ENCODE results near the gene POMGNT1.

Gene POMGNT1

DNA sequence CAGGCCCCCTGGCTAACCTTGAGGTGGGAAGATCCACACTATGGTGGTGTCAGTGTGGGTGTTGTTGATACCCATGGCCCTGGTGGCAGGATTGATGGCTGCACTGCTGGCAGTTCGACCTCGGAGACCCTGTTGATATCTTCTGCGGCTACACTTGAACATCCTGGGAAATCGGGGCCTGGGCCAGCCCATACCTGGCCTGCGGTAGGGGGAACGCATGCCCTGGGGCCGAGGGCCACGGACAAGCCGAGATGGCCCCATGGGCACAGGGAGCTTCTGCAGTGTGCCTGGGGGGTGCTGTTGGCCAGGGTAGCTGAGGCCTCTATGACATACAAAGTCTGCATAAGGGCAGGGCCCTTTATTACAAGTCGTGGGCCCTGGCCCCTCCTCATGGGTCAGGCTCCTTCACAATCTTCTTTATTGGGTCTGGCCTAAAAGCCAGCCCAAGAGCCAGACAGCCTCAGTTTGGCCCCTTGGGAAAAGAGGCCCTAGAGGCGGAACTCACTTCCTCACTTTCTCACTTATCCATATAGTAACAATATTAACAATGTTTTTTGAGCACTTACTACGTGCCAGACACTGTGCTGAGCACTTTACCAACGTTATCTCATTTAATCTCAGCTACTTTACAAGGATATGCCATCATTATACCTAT, 21.9 kb downstream of the POMGNT1 start, which contains the start of gene P3R3URF:
Gene P3R3URF, minus strand, starts transcription at position 278 of the 655 bp plus-strand sequence. Its CDS starts 17 bp downstream, at position 261.
- Histone ChIP-seq H3K4me3 (ENCODE audit: low read depth, low read length) (no peak within 1 kb of the TSS), H3K36me3 (replicated peaks) (no peaks in the 10 kb centered on the region), H3K27me3 (replicated peaks) (no peaks in the 10 kb centered on the region), H3K27ac (no peak within 1 kb of the TSS)
- TF ChIP-seq CTCF (IDR thresholded peaks at IDR 0.05; ENCODE audit: low read depth, low read length, missing control alignments) = no peak
- in situ Hi-C loops (cut with HindIII; ENCODE audit: low pct_ligation_motif_present, low sequenced_read_pairs) = no loop called here
- no peak for DNase-seq

DNA sequence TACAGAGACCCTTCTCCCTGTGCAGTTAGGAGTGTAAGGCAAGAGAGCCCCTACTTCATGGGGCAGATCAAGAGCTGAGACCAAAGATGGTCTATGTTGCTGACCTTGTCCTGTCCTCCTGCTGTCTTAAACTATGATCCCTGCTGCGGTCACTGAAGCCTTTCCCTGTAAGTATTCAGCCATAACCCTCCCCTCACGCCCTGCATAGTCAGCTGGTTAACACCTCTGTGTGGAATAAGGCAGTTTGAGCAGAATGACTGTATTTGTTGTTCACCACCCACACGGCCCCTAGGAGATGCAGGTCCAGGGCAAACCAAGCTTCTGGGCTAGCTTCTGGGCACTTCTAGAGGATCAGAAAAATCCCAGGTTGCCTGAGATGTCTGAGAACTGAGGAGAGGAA, 23.0 kb downstream of the POMGNT1 start:
- Histone ChIP-seq H3K36me3 (replicated peaks) (no peaks in the 10 kb centered on the region), H3K27me3 (replicated peaks) (no peaks in the 10 kb centered on the region), H3K27ac (no peak overlapping the region), H3K4me3 (ENCODE audit: low read depth, low read length) (no peak overlapping the region)
- in situ Hi-C loops (cut with HindIII; ENCODE audit: low pct_ligation_motif_present, low sequenced_read_pairs) = no loop called here
- DNase-seq = no peak
- no peak for TF ChIP-seq CTCF (IDR thresholded peaks at IDR 0.05; ENCODE audit: low read depth, low read length, missing control alignments)

DNA sequence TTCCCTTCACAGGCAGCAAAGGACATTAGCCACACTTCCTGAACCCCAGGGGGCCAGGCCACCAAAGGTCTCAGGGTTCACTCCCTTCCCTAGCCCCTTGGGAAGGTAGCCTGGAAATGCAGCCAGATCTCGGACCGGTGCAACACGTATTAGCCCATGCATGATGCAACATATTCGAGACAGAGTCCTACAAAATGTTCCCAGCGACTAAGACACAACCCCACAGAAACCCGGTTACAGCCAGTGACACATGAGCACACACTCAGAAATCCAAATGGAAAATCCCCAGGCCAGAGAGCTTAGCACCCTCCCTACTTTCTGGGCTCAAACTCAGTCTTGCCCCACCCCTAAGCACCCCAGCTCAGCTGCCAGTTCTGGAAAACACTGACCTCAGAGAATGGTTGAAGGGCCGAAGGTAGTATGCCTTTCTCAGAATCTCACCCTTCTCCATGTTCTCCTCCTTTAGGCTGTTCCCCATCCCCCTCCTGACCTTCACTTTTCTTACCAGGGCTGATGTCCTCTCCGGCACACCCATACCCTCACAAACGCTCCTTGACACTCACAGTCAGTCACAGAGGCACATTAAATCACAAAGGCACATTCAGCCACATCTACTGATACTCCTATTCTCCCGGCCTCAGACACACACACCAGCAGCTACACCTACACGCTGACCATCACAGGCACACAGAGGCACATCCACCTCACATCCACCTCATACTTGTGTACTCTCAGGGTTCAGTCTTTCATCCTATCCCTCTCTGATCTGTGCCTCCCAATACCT, 23.6 kb downstream of the POMGNT1 start, which contains the start of gene TSPAN1:
Gene TSPAN1, plus strand, starts transcription at position 640 of the 784 bp plus-strand sequence. CDS start 6,021 bp downstream, outside the sequence.
- H3K36me3 ChIP-seq (replicated peaks) = no peaks in the 10 kb centered on the region
- H3K4me3 ChIP-seq (ENCODE audit: low read depth, low read length) = no peak within 1 kb of the TSS
- no peak for TF ChIP-seq CTCF (IDR thresholded peaks at IDR 0.05; ENCODE audit: low read depth, low read length, missing control alignments)
- DNase-seq = no peak
- no peak within 1 kb of the TSS for H3K27ac ChIP-seq
- in situ Hi-C loops (cut with HindIII; ENCODE audit: low pct_ligation_motif_present, low sequenced_read_pairs) = no loop called here
- no peaks in the 10 kb centered on the region for H3K27me3 ChIP-seq (replicated peaks)

GRCh38 chr1:46173361-46173856, 24.8 kb downstream of the POMGNT1 start:
- no peak overlapping the region for H3K4me3 ChIP-seq (ENCODE audit: low read depth, low read length)
- no peaks in the 10 kb centered on the region for H3K27me3 ChIP-seq (replicated peaks)
- TF ChIP-seq CTCF (IDR thresholded peaks at IDR 0.05; ENCODE audit: low read depth, low read length, missing control alignments) = no peak
- DNase-seq = peak; percentile 43
- H3K27ac ChIP-seq = no peak overlapping the region
- no peaks in the 10 kb centered on the region for H3K36me3 ChIP-seq (replicated peaks)
- in situ Hi-C loops (cut with HindIII; ENCODE audit: low pct_ligation_motif_present, low sequenced_read_pairs) = no loop called here

- H3K27ac ChIP-seq = no peak overlapping the region
- DNase-seq = no peak
- in situ Hi-C loops (cut with HindIII; ENCODE audit: low pct_ligation_motif_present, low sequenced_read_pairs) = no loop called here
- H3K27me3 ChIP-seq (replicated peaks) = no peaks in the 10 kb centered on the region
- TF ChIP-seq CTCF (IDR thresholded peaks at IDR 0.05; ENCODE audit: low read depth, low read length, missing control alignments) = no peak
- no peaks in the 10 kb centered on the region for H3K36me3 ChIP-seq (replicated peaks)
- no peak overlapping the region for H3K4me3 ChIP-seq (ENCODE audit: low read depth, low read length)
Measured at GRCh38 chr1:46172321-46172720, 25.9 kb downstream of the POMGNT1 start.
